Testis (tissue), 3 donors: ENCODE data around the gene CACNB2. TPM values are rescaled to one million over a fixed set of nuclear protein-coding genes. Genes with fewer than 3 reads are reported as not detected.

Experiments used
- DNase-seq: peaks from one replicate; pipeline ENCODE4 v3.0.0-alpha.2; 2019
- H3K27ac ChIP-seq, 2 donors: fragments of 200-600 bp; sonication (generic); one replicate each; pipeline ENCODE4 v1.5.1; 2019
- H3K27me3 ChIP-seq: fragments of 200-600 bp; sonication (generic); one replicate; pipeline ENCODE4 v1.5.1; 2019
- H3K36me3 ChIP-seq: fragments of 200-600 bp; sonication (generic); one replicate; pipeline ENCODE4 v1.5.1; 2017; ENCODE audit warnings: low read depth; ENCODE audit errors: missing control alignments
- H3K4me1 ChIP-seq: fragments of 200-600 bp; sonication (generic); one replicate; pipeline ENCODE4 v1.5.1; 2019
- H3K4me3 ChIP-seq, 2 donors: fragments of 200-600 bp; sonication (generic); one replicate each; pipeline ENCODE4 v1.5.1; 2017 to 2019
- H3K9me3 ChIP-seq: fragments of 200-600 bp; sonication (generic); one replicate; pipeline ENCODE4 v1.5.1; 2017
- POLR2A ChIP-seq: fragments of 450-650 bp; IDR thresholded peaks from one replicate; pipeline ENCODE4 v1.6.1; 2017; ENCODE audit warnings: antibody characterized with exemption, mild to moderate bottlenecking, moderate library complexity
- WGBS, 2 donors: methylation state at CpG; one replicate each; pipeline ENCODE4 v1.1.5; 2018; 5-methylcytosine and 5-hydroxymethylcytosine counted together
- intact Hi-C: fragments of 100-400 bp; cut with DNase I; formaldehyde crosslinking; loops from one replicate; pipeline ENCODE4 v1.15.1; 2023; ENCODE audit warnings: low total_unique reads
- polyA plus RNA-seq: library from polyadenylated mRNA; stranded (reverse); fragments of 350-450 nt; fragmentation: Illumina TruSeq; extraction: RNeasy Lipid Tissue Mini Kit (QIAGEN cat#74804); gene quantifications from one replicate; pipeline ENCODE4 v1.2.3, GENCODE V29; 2014; ENCODE audit warnings: low read depth, low replicate concordance; ENCODE audit not compliant: insufficient read depth
- total RNA-seq, 2 donors: library from RNA; depleted of rRNA; stranded (reverse); fragments of >200 nt; gene quantifications; one replicate each; pipeline ENCODE4 v1.2.3, GENCODE V29; 2016
- TF ChIP-seq, protein P1 (sequence below), 3 experiments: fragments of 450-650 bp in 2 of 3; fragments of 200-600 bp in 1 of 3; sonication (generic) in 1 of 3; IDR thresholded peaks; one replicate each; pipeline ENCODE4 v1.5.1; 2016 to 2019; ENCODE audit warnings: antibody characterized with exemption in 3 of 3, mild to moderate bottlenecking in 2 of 3, moderate library complexity in 1 of 3

Gene CACNB2
- total and polyA plus RNA-seq, 3 donors from 2014 or later, result 1.3 to 4.8 (median 1.4) TPM

DNA sequence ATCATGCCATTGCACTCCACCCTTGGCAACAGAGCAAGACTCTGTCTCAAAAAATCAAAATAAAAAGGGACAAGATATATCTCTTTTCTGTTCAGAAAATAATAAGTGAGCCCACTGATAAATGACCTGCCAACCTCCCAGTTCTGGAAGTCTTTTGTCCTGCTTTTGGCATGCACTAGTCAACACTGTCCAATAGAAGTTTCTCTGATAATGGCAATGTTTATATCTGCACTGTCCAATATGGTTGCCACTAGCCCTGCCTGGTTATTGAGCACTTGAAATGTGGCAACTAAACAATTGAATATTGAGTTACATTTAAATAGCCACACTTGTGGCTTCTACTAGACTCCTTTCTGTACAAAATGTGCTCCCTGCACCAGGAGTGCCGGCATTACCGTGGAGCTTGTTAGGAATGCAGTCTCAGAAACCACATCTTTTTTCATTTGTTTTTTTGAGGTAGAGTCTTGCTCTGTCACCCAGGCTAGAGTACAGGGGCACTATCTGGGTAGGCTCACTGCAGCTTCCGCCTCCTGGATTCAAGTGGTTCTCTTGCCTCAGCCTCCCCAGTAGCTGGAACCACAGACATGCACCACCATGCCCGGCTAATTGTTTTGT is 229.7 kb downstream of the CACNB2 start:
- no peak for DNase-seq
- Histone ChIP-seq H3K4me3 (no peak overlapping the region), H3K9me3 (no peaks in the 10 kb centered on the region), H3K4me1 (no peaks in the 10 kb centered on the region), H3K27me3 (no peaks in the 10 kb centered on the region), H3K36me3 (no peaks in the 10 kb centered on the region), H3K27ac (no peak overlapping the region)
- TF ChIP-seq POLR2A, result no peak
- TF ChIP-seq, protein P1, sequence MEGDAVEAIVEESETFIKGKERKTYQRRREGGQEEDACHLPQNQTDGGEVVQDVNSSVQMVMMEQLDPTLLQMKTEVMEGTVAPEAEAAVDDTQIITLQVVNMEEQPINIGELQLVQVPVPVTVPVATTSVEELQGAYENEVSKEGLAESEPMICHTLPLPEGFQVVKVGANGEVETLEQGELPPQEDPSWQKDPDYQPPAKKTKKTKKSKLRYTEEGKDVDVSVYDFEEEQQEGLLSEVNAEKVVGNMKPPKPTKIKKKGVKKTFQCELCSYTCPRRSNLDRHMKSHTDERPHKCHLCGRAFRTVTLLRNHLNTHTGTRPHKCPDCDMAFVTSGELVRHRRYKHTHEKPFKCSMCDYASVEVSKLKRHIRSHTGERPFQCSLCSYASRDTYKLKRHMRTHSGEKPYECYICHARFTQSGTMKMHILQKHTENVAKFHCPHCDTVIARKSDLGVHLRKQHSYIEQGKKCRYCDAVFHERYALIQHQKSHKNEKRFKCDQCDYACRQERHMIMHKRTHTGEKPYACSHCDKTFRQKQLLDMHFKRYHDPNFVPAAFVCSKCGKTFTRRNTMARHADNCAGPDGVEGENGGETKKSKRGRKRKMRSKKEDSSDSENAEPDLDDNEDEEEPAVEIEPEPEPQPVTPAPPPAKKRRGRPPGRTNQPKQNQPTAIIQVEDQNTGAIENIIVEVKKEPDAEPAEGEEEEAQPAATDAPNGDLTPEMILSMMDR (IDR thresholded peaks at IDR 0.05), result no peak
- intact Hi-C loops, result no loop called here
- WGBS, 2 donors, result 89 to 93% methylated on average over 4 of the region's 4 CpGs

DNA sequence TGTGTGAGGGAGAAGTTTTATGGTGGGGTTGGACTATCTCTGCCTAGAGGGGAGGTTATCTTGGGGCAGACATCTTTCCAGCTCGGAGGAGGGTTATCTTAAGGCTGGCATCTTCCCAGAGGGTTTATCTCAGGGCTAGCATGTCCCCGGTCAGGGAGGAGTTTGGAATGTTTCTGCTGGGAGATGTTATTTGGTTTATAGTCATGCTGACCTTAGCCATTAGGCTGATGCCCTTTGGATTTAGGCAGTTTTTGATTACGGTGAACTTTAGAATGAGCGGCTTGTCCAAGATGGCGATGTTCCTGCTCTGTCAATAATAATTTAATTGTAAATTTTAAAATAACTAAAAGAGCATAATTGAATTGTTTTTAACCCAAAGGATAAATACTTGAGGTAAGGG is 236.4 kb downstream of the CACNB2 start:
- intact Hi-C loops, result no loop called here
- no peaks in the 10 kb centered on the region for H3K36me3 ChIP-seq
- no peak for DNase-seq
- 64 to 73% methylated on average over 5 of the region's 5 CpGs for WGBS, 2 donors
- H3K27me3 ChIP-seq, result no peaks in the 10 kb centered on the region
- no peak for TF ChIP-seq POLR2A
- TF ChIP-seq, protein P1 (IDR thresholded peaks at IDR 0.05), result no peak
- no peak overlapping the region for H3K27ac ChIP-seq
- H3K4me3 ChIP-seq, result no peak overlapping the region
- H3K4me1 ChIP-seq, result no peaks in the 10 kb centered on the region
- H3K9me3 ChIP-seq, result no peaks in the 10 kb centered on the region

DNA sequence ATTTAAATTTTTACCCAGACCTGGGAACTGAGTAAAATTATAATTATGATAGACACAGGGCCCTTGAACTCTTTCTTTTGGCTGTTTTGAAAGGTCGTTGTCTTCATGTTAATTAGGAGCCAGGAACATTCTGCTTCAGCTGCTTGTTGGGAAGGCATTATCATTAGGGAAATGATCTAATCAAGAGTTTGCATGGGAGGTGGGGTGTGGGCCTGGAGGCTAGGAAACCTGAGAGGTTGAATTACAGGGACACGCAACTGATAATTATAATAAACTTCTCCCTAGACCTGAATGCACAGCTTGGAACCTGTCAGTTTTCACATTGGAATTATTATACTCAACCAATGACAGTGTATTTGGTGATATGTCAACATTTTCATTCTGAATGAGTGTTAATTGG is 237.7 kb downstream of the CACNB2 start:
- no peaks in the 10 kb centered on the region for H3K27me3 ChIP-seq
- no peak overlapping the region for H3K4me3 ChIP-seq
- intact Hi-C loops, result no loop called here
- H3K4me1 ChIP-seq, result no peaks in the 10 kb centered on the region
- 56 to 73% methylated on average over 2 of the region's 2 CpGs for WGBS, 2 donors
- no peak overlapping the region for H3K27ac ChIP-seq
- TF ChIP-seq, protein P1 (IDR thresholded peaks at IDR 0.05), result no peak
- TF ChIP-seq POLR2A, result no peak
- no peak for DNase-seq
- no peaks in the 10 kb centered on the region for H3K36me3 ChIP-seq
- no peaks in the 10 kb centered on the region for H3K9me3 ChIP-seq

DNA sequence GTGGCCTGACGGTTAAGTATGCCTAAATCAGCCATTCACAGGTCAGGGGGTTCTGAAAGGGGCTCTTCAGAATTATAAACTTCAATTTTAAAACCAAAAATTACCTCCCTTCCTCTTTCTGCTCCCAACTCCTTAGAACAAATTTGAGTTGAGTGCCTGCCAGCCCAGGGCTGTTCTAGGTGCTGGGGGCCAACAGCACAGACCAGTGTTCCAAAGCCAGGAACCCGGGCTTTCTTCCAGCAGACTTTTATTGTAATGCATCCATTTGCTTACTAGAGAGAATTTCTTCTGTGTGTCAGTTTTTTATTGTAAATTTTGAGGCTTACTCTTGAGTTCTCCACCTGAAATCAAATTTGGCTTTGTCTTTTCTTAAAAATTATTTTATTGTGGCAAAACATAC is 238.5 kb downstream of the CACNB2 start:
- WGBS, 2 donors, result 59 to 70% methylated on average over 2 of the region's 2 CpGs
- H3K27ac ChIP-seq, result no peak overlapping the region
- intact Hi-C loops, result no loop called here
- no peaks in the 10 kb centered on the region for H3K36me3 ChIP-seq
- no peak for TF ChIP-seq POLR2A
- TF ChIP-seq, protein P1 (IDR thresholded peaks at IDR 0.05), result no peak
- no peaks in the 10 kb centered on the region for H3K4me1 ChIP-seq
- H3K9me3 ChIP-seq, result no peaks in the 10 kb centered on the region
- DNase-seq, result peak; percentile 28
- no peaks in the 10 kb centered on the region for H3K27me3 ChIP-seq
- no peak overlapping the region for H3K4me3 ChIP-seq

DNA sequence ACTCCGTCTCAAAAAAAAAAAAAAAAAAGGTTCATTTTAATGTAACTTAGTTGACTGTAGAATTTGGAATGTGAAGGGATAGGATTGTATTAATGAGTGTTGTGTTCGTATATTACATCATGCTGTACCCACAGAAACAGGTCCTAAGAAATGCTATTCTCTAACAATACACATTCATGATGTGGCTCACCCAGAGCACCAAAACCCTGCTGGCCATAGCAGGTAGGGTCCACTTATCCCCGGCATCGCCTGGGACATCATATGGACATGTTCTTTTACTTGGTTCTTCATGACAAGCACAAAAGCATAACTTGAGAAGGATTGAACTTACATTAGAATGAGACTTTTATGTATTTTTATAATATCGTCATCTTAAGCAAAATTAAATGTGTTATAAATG is 241.5 kb downstream of the CACNB2 start:
- no peaks in the 10 kb centered on the region for H3K4me1 ChIP-seq
- no peak overlapping the region for H3K4me3 ChIP-seq
- no peak overlapping the region for H3K27ac ChIP-seq
- no peaks in the 10 kb centered on the region for H3K9me3 ChIP-seq
- no peaks in the 10 kb centered on the region for H3K27me3 ChIP-seq
- TF ChIP-seq POLR2A, result no peak
- TF ChIP-seq, protein P1 (IDR thresholded peaks at IDR 0.05), result no peak
- intact Hi-C loops, result no loop called here
- WGBS, 2 donors, result 94 to 97% methylated on average over 5 of the region's 5 CpGs
- no peak for DNase-seq
- no peaks in the 10 kb centered on the region for H3K36me3 ChIP-seq
